NB4 (cell line): ENCODE data around the gene EED.

Experiments
- CTCF ChIP-seq: IDR thresholded peaks from one replicate; pipeline ENCODE4 v1.5.1; 2012; ENCODE audit warnings: low read depth, low read length
- MYC ChIP-seq: IDR thresholded peaks from 2 replicates; pipeline ENCODE4 v1.6.1; 2011; ENCODE audit warnings: low read depth, low read length
- POLR2A ChIP-seq: IDR thresholded peaks from 2 replicates; pipeline ENCODE4 v1.6.1; 2011; ENCODE audit warnings: mild to moderate bottlenecking; ENCODE audit not compliant: insufficient read length; ENCODE audit errors: extremely low read depth
- TF ChIP-seq, protein P1 (sequence below): IDR thresholded peaks from 2 replicates; pipeline ENCODE4 v1.6.1; 2011; ENCODE audit warnings: low read depth, low read length

DNA sequence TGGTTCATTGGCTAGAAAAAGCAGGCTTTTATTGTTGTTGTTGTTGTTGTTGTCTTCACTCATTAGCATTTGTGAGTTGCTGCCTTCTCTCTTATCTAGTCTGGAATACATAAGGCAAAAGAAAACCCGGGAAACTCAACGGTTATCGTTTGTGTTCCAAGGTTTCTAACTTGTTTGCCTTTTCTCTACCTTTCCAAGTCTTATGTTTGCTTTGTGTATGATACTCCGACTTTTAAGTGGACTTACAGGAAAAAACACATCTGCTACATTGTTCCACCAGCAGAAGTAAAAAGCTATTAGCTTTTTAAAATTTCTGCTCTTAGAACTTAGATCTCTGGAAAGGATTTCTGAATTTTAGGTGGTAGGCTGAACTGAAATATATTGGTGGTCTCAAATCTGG lies 30.4 kb downstream of the EED start:
- TF ChIP-seq POLR2A (no peak), CTCF (no peak), MYC (no peak)
- TF ChIP-seq, protein P1, sequence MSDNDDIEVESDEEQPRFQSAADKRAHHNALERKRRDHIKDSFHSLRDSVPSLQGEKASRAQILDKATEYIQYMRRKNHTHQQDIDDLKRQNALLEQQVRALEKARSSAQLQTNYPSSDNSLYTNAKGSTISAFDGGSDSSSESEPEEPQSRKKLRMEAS = no peak
